IMR-90 (cell line): ENCODE data around the gene GALNT7. TPM values are rescaled to one million over a fixed set of nuclear protein-coding genes. Genes with fewer than 3 reads are reported as not detected.

Experiments
- ATAC-seq: fragments of 200-7000 bp; cut with Tn5 transposase; 2 replicates; pipeline ENCODE4 v1.9.1; 2020; ENCODE audit warnings: low read depth, mild to moderate bottlenecking, moderate library complexity
- BruUV-seq: library from RNA; stranded (reverse); fragments of 400-500 nt; replicated peaks from 2 replicates; lab custom pipeline; 2021; lab: Mats Ljungman, UMichigan
- CTCF ChIA-PET: fragments of 300-600 bp; formaldehyde crosslinking; extraction: SDS; loops from one replicate; lab custom pipeline; 2021; ENCODE audit warnings: antibody characterized with exemption; lab: Yijun Ruan, JAX
- POLR2A ChIA-PET: fragments of 300-600 bp; sonication (Branson Sonifier 250); formaldehyde crosslinking; loops from one replicate; lab custom pipeline; 2022; ENCODE audit warnings: antibody characterized with exemption; ENCODE audit not compliant: unreplicated experiment; lab: Charles Lee
- DNase-seq: peaks from one replicate; pipeline ENCODE4 v3.0.0; 2013
- H2AFZ ChIP-seq: replicated peaks from 2 replicates; pipeline ENCODE3; 2013; ENCODE audit warnings: low read length, mild to moderate bottlenecking; ENCODE audit not compliant: poor library complexity
- H2AK5ac ChIP-seq: 2 replicates; pipeline ENCODE4 v1.6.1; 2013; ENCODE audit warnings: low read depth, low read length, inconsistent platforms
- H2AK9ac ChIP-seq: replicated peaks from 2 replicates; pipeline ENCODE3; 2013; ENCODE audit warnings: mild to moderate bottlenecking, low read depth, low read length, moderate library complexity; ENCODE audit not compliant: poor library complexity
- H2BK120ac ChIP-seq: 2 replicates; pipeline ENCODE4 v1.6.1; 2013; ENCODE audit warnings: low read depth, low read length, inconsistent platforms
- H2BK15ac ChIP-seq: 3 replicates; pipeline ENCODE4 v1.6.1; 2013; ENCODE audit warnings: low read depth, low read length, inconsistent platforms
- H2BK20ac ChIP-seq: 2 replicates; pipeline ENCODE4 v1.6.1; 2013; ENCODE audit warnings: low read depth, mild to moderate bottlenecking, inconsistent platforms, low read length, moderate library complexity
- H2BK5ac ChIP-seq: 2 replicates; pipeline ENCODE4 v1.6.1; 2013; ENCODE audit warnings: mild to moderate bottlenecking, low read depth, low read length, inconsistent platforms; ENCODE audit not compliant: poor library complexity, severe bottlenecking
- H3K14ac ChIP-seq: replicated peaks from 2 replicates; pipeline ENCODE4 v1.6.1; 2013; ENCODE audit warnings: low read depth, low read length, inconsistent platforms
- H3K18ac ChIP-seq: 2 replicates; pipeline ENCODE4 v1.6.1; 2013; ENCODE audit warnings: low read depth, low read length, control low read depth
- H3K23ac ChIP-seq: 2 replicates; pipeline ENCODE4 v1.6.1; 2013; ENCODE audit warnings: low read depth, low read length, inconsistent platforms
- H3K27ac ChIP-seq: 2 replicates; pipeline ENCODE4 v1.5.1; 2013; ENCODE audit warnings: mild to moderate bottlenecking, control low read depth, low read length; ENCODE audit not compliant: insufficient read depth
- H3K27me3 ChIP-seq: 2 replicates; pipeline ENCODE4 v1.6.1; 2013; ENCODE audit warnings: low read length; ENCODE audit not compliant: control insufficient read depth, insufficient read depth
- H3K36me3 ChIP-seq: 2 replicates; pipeline ENCODE4 v1.6.1; 2013; ENCODE audit warnings: low read length, mixed read lengths; ENCODE audit not compliant: control insufficient read depth, insufficient read depth
- H3K4ac ChIP-seq: 2 replicates; pipeline ENCODE4 v1.6.1; 2013; ENCODE audit warnings: low read depth, low read length, inconsistent platforms
- H3K4me1 ChIP-seq: 2 replicates; pipeline ENCODE4 v1.6.1; 2013; ENCODE audit warnings: low read length, mixed read lengths; ENCODE audit not compliant: control insufficient read depth, insufficient read depth
- H3K4me2 ChIP-seq: 2 replicates; pipeline ENCODE4 v1.6.1; 2013; ENCODE audit warnings: low read depth, mild to moderate bottlenecking, control low read depth, low read length, moderate library complexity
- H3K4me3 ChIP-seq: 2 replicates; pipeline ENCODE4 v1.5.1; 2013; ENCODE audit warnings: low read depth, mild to moderate bottlenecking, control low read depth, low read length, moderate library complexity; ENCODE audit not compliant: insufficient read depth
- H3K56ac ChIP-seq: 2 replicates; pipeline ENCODE4 v1.6.1; 2013; ENCODE audit warnings: low read length, inconsistent platforms; ENCODE audit not compliant: insufficient read depth; ENCODE audit errors: extremely low read depth
- H3K79me1 ChIP-seq, 2 experiments: 2 replicates each; pipeline ENCODE4 v1.6.1; 2013; ENCODE audit warnings: low read length in 2 of 2, inconsistent platforms in 1 of 2, low read depth in 1 of 2
- H3K9ac ChIP-seq: 2 replicates; pipeline ENCODE4 v1.6.1; 2013; ENCODE audit warnings: low read depth, low read length, control low read depth
- H3K9me1 ChIP-seq: 2 replicates; pipeline ENCODE4 v1.6.1; 2013; ENCODE audit warnings: low read length, inconsistent platforms; ENCODE audit not compliant: insufficient read depth
- H3K9me3 ChIP-seq: 2 replicates; pipeline ENCODE4 v1.6.1; 2013; ENCODE audit warnings: low read length; ENCODE audit not compliant: control insufficient read depth, insufficient read depth
- H4K20me1 ChIP-seq: 2 replicates; pipeline ENCODE4 v1.6.1; 2013; ENCODE audit warnings: low read length, inconsistent platforms; ENCODE audit not compliant: insufficient read depth
- H4K5ac ChIP-seq: 2 replicates; pipeline ENCODE4 v1.6.1; 2013; ENCODE audit warnings: mild to moderate bottlenecking, low read depth, low read length, control low read depth
- H4K8ac ChIP-seq, 2 experiments: 2 replicates each; pipeline ENCODE4 v1.6.1; 2013; ENCODE audit warnings: low read depth in 2 of 2, low read length in 2 of 2, control low read depth in 1 of 2, inconsistent platforms in 1 of 2
- H4K91ac ChIP-seq: 2 replicates; pipeline ENCODE4 v1.6.1; 2013; ENCODE audit warnings: low read depth, low read length, inconsistent platforms; ENCODE audit not compliant: insufficient read depth
- CHD1 ChIP-seq: IDR thresholded peaks from 2 replicates; pipeline ENCODE4 v1.6.1; 2012; ENCODE audit warnings: low read depth, low read length, improper control_type of control experiment
- MAFK ChIP-seq: IDR thresholded peaks from 2 replicates; pipeline ENCODE4 v1.6.1; 2012; ENCODE audit warnings: low read depth, low read length, improper control_type of control experiment
- MXI1 ChIP-seq: IDR thresholded peaks from 2 replicates; pipeline ENCODE4 v1.6.1; 2012; ENCODE audit warnings: low read depth, mild to moderate bottlenecking, low read length, moderate library complexity, borderline replicate concordance
- RAD21 ChIP-seq: IDR thresholded peaks from 2 replicates; pipeline ENCODE4 v1.6.1; 2012; ENCODE audit warnings: low read length, improper control_type of control experiment
- WGBS, 2 experiments: methylation state at CpG; one replicate each; pipeline versions ENCODE4 v1.1.5 to v1.1.7; 2013; ENCODE audit warnings: missing lambda C conversion rate in 2 of 2; ENCODE audit not compliant: insufficient read length in 1 of 2; ENCODE audit errors: extremely low coverage in 2 of 2; 5-methylcytosine and 5-hydroxymethylcytosine counted together
- dilution Hi-C: fragments of 300-500 bp; cut with HindIII; formaldehyde crosslinking; loops from one replicate; pipeline ENCODE4 v1.14.3; 2018; ENCODE audit warnings: low sequenced_read_pairs; ENCODE audit not compliant: unreplicated experiment
- in situ Hi-C: fragments of 300-500 bp; cut with MboI; formaldehyde crosslinking; loops from 3 replicates; pipeline ENCODE4 v1.14.3; 2019; ENCODE audit warnings: low sequenced_read_pairs, inconsistent platforms, mixed read lengths
- intact Hi-C: fragments of 100-400 bp; cut with micrococcal nuclease; formaldehyde crosslinking; loops from 2 replicates; pipeline ENCODE4 v1.10.0; 2022
- polyA plus RNA-seq, 3 experiments: library from polyadenylated mRNA; depleted of rRNA; stranded (reverse); fragments of >200 nt; gene quantifications; 2 replicates each; pipeline ENCODE4 v1.2.3, GENCODE V29; 2012; ENCODE audit warnings: low replicate concordance in 1 of 3
- total RNA-seq: library from RNA; depleted of rRNA; stranded (reverse); fragments of >200 nt; gene quantifications from 2 replicates; pipeline ENCODE4 v1.2.3, GENCODE V29; 2012
- TF ChIP-seq, protein P1 (sequence below): fragments of 150-350 bp; IDR thresholded peaks from 2 replicates; pipeline ENCODE4 v1.6.1; 2017; ENCODE audit warnings: mild to moderate bottlenecking, antibody characterized with exemption, low read length, low read depth
- TF ChIP-seq, protein P2 (sequence below): fragments of 150-350 bp; IDR thresholded peaks from 2 replicates; pipeline ENCODE4 v1.6.1; 2016; ENCODE audit warnings: low read depth, mild to moderate bottlenecking, low read length, moderate library complexity, borderline replicate concordance

GALNT7 gene
- total and polyA plus RNA-seq, 2 of the 4 experiments (the other 2 are of a cell fraction), result 19.1 to 31.2 TPM

DNA sequence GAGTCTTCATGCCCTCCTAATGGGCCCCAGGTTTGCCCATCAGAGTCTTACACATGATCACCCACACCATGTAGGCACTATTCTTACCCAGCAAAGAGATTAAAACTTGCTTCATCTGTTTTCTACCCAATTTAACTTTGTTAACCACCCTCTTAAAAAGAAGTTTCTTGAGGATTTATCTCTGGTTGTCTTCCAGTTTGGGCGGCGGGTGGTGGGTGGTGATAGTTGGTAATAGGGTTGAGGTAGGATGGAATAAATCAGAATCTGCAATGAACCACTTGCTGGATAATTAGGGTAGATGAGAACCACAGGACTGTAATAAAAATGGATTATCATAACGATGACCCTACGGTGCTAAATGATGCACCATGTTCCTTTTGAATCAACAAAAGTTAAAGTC lies 30.9 kb downstream of the GALNT7 start:
- Histone ChIP-seq H2BK20ac (no peak overlapping the region), H2BK15ac (no peak overlapping the region), H3K4me1 (no peaks in the 10 kb centered on the region), H3K9ac (no peak overlapping the region), H3K79me1 (peaks cover 0 to 3% of the 10 kb centered on the region in 2 experiments; a peak in 1 of 4 replicates), H3K27ac (no peak overlapping the region), H2BK5ac (no peak overlapping the region), H3K9me3 (no peaks in the 10 kb centered on the region), H3K9me1 (no peaks in the 10 kb centered on the region), H3K4me3 (no peak overlapping the region), H3K14ac (no peak overlapping the region), H4K5ac (no peak overlapping the region), H3K23ac (no peak overlapping the region), H3K36me3 (no peaks in the 10 kb centered on the region), H4K20me1 (peaks cover 4% of the 10 kb centered on the region; the same call in 1 of the 2 replicates), H2AK5ac (no peak overlapping the region), H3K4me2 (no peak overlapping the region), H2AFZ (no peak overlapping the region), H2BK120ac (no peak overlapping the region), H3K4ac (no peak overlapping the region), H3K18ac (no peak overlapping the region), H3K56ac (no peak overlapping the region), H4K91ac (no peak overlapping the region), H4K8ac (no peak overlapping the region), H2AK9ac (no peak overlapping the region), H3K27me3 (no peaks in the 10 kb centered on the region)
- POLR2A ChIA-PET, result no interaction called here
- DNase-seq (no peak), ATAC-seq (no peak)
- no TSS peak for BruUV-seq
- no CpG with 5 or more reads among the region's 4 CpGs for WGBS, 2 experiments
- CTCF ChIA-PET, result no interaction called here
- in situ Hi-C loops (no loop called here), dilution Hi-C loops (no loop called here), intact Hi-C loops (no loop called here)
- TF ChIP-seq CHD1 (no peak), MXI1 (no peak), MAFK (no peak), RAD21 (no peak)
- TF ChIP-seq, protein P1, sequence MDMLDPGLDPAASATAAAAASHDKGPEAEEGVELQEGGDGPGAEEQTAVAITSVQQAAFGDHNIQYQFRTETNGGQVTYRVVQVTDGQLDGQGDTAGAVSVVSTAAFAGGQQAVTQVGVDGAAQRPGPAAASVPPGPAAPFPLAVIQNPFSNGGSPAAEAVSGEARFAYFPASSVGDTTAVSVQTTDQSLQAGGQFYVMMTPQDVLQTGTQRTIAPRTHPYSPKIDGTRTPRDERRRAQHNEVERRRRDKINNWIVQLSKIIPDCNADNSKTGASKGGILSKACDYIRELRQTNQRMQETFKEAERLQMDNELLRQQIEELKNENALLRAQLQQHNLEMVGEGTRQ, result no peak
- TF ChIP-seq, protein P2, sequence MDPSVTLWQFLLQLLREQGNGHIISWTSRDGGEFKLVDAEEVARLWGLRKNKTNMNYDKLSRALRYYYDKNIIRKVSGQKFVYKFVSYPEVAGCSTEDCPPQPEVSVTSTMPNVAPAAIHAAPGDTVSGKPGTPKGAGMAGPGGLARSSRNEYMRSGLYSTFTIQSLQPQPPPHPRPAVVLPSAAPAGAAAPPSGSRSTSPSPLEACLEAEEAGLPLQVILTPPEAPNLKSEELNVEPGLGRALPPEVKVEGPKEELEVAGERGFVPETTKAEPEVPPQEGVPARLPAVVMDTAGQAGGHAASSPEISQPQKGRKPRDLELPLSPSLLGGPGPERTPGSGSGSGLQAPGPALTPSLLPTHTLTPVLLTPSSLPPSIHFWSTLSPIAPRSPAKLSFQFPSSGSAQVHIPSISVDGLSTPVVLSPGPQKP, result no peak
